Measurements from ENCODE around the gene GPR173. TPM values are rescaled to one million over a fixed set of nuclear protein-coding genes. Genes with fewer than 3 reads are reported as not detected.

Gene GPR173
- total RNA-seq, 2 donors from 2014 or later, result 2.3 to 2.7 TPM

GRCh38 chrX:53084043-53084570 lies 35.5 kb downstream of the GPR173 start:
- no peak for TF ChIP-seq CTCF (IDR thresholded peaks at IDR 0.05)
- Histone ChIP-seq H3K36me3 (peaks cover 12% of the 10 kb centered on the region), H3K4me1 (ENCODE audit: control insufficient read depth in 1 of 2, low read depth in 2 of 2) (peaks cover 5 to 47% of the 10 kb centered on the region in 2 donors), H3K9me3 (no peaks in the 10 kb centered on the region), H3K27ac (peak overlapping the region in 1 of 2 donors; percentile 93), H3K27me3 (replicated peaks; ENCODE audit: insufficient read depth) (no peaks in the 10 kb centered on the region), H3K4me3 (peak overlapping the region; percentile 83)
- DNase-seq (ENCODE audit: low spot score), result no peak
- ATAC-seq (ENCODE audit: insufficient number of reproducible peaks, low FRiP score, low read depth), result no peak

GRCh38 chrX:53084863-53085262 lies 36.3 kb downstream of the GPR173 start:
- Histone ChIP-seq H3K27ac (peak overlapping the region in 1 of 2 donors; percentile 21), H3K4me1 (ENCODE audit: control insufficient read depth in 1 of 2, low read depth in 2 of 2) (peaks cover 5 to 47% of the 10 kb centered on the region in 2 donors)
- no peak for DNase-seq (ENCODE audit: low spot score)

GRCh38 chrX:53085661-53086229 lies 37.2 kb downstream of the GPR173 start:
- Histone ChIP-seq H3K36me3 (peaks cover 12% of the 10 kb centered on the region), H3K27me3 (replicated peaks; ENCODE audit: insufficient read depth) (no peaks in the 10 kb centered on the region), H3K4me1 (ENCODE audit: control insufficient read depth in 1 of 2, low read depth in 2 of 2) (peaks cover 5 to 47% of the 10 kb centered on the region in 2 donors), H3K9me3 (no peaks in the 10 kb centered on the region), H3K27ac (peak overlapping the region in 1 of 2 donors; percentile 95), H3K4me3 (no peak overlapping the region)
- TF ChIP-seq CTCF (IDR thresholded peaks at IDR 0.05), result no peak
- ATAC-seq (ENCODE audit: insufficient number of reproducible peaks, low FRiP score, low read depth) (no peak), DNase-seq (ENCODE audit: low spot score) (no peak)

More at GRCh38 chrX:53084863-53085262, 36.3 kb downstream of the GPR173 start:
- no peak overlapping the region for H3K4me3 ChIP-seq
- no peaks in the 10 kb centered on the region for H3K27me3 ChIP-seq (replicated peaks; ENCODE audit: insufficient read depth)
- no peaks in the 10 kb centered on the region for H3K9me3 ChIP-seq
- no peak for TF ChIP-seq CTCF (IDR thresholded peaks at IDR 0.05)
- ATAC-seq (ENCODE audit: insufficient number of reproducible peaks, low FRiP score, low read depth), result no peak
- peaks cover 12% of the 10 kb centered on the region for H3K36me3 ChIP-seq

- H3K9me3 ChIP-seq, result no peaks in the 10 kb centered on the region
- peak overlapping the region in 1 of 2 donors; percentile 95 for H3K27ac ChIP-seq
- peaks cover 12% of the 10 kb centered on the region for H3K36me3 ChIP-seq
- TF ChIP-seq CTCF (IDR thresholded peaks at IDR 0.05), result no peak
- DNase-seq (ENCODE audit: low spot score) (no peak), ATAC-seq (ENCODE audit: insufficient number of reproducible peaks, low FRiP score, low read depth) (no peak)
- no peaks in the 10 kb centered on the region for H3K27me3 ChIP-seq (replicated peaks; ENCODE audit: insufficient read depth)
- H3K4me3 ChIP-seq, result no peak overlapping the region
- peaks cover 5 to 47% of the 10 kb centered on the region in 2 donors for H3K4me1 ChIP-seq (ENCODE audit: control insufficient read depth in 1 of 2, low read depth in 2 of 2)
Observed at GRCh38 chrX:53086464-53086863, 37.9 kb downstream of the GPR173 start.

- DNase-seq (ENCODE audit: low spot score), result no peak
- Histone ChIP-seq H3K36me3 (peaks cover 12% of the 10 kb centered on the region), H3K4me3 (no peak overlapping the region)
Observed at GRCh38 chrX:53087388-53087831, 38.8 kb downstream of the GPR173 start.

More at GRCh38 chrX:53087388-53087831, 38.8 kb downstream of the GPR173 start:
- no peak for TF ChIP-seq CTCF (IDR thresholded peaks at IDR 0.05)
- H3K27me3 ChIP-seq (replicated peaks; ENCODE audit: insufficient read depth), result no peaks in the 10 kb centered on the region
- peaks cover 5 to 47% of the 10 kb centered on the region in 2 donors for H3K4me1 ChIP-seq (ENCODE audit: control insufficient read depth in 1 of 2, low read depth in 2 of 2)
- H3K27ac ChIP-seq, result peak overlapping the region; percentile 95 to 96
- ATAC-seq (ENCODE audit: insufficient number of reproducible peaks, low FRiP score, low read depth), result no peak
- no peaks in the 10 kb centered on the region for H3K9me3 ChIP-seq

All from thoracic aorta (tissue), 2 donors.